RPMI7951 (cell line): Measurements from ENCODE around the gene SS18. TPM values are rescaled to one million over a fixed set of nuclear protein-coding genes. Genes with fewer than 3 reads are reported as not detected.
"Not testable (repeated sequence)": the region's sequence is repeated elsewhere in the genome, so short reads cannot be mapped to it uniquely, and the experiment has no call there.

Source experiments
- DNase-seq: peaks from one replicate; pipeline ENCODE4 v3.0.0-alpha.2; 2012; ENCODE audit warnings: low read depth
- total RNA-seq: library from RNA; depleted of rRNA; stranded (reverse); fragments of >200 nt; shearing (Covaris generic); gene quantifications from 2 replicates; pipeline ENCODE4 v1.2.3, GENCODE V29; 2014; rRNA removed

The SS18 gene
- total RNA-seq = 108 and 120 TPM in 2 replicates

GRCh38 chr18:26090130-26091046 is at the start of gene SS18:
SS18 (minus strand) TSS chr18:26090613; CDS start chr18:26090569, 44 bp downstream.
- DNase-seq = peak; percentile 93

- DNase-seq = no peak
Measured at GRCh38 chr18:26135548-26135947, 45.1 kb upstream of the SS18 start.

- no peak for DNase-seq
Measured at GRCh38 chr18:26134107-26134506, 43.7 kb upstream of the SS18 start.

GRCh38 chr18:26133652-26134051 is 43.2 kb upstream of the SS18 start, which contains the start of gene PSMA8:
PSMA8 (plus strand) TSS chr18:26133869; CDS start chr18:26133966, 97 bp downstream.
- DNase-seq = no peak

GRCh38 chr18:26128192-26128591 is 37.8 kb upstream of the SS18 start:
- DNase-seq = not testable (repeated sequence)

GRCh38 chr18:26127786-26128185 is 37.4 kb upstream of the SS18 start:
- DNase-seq = no peak

- DNase-seq = not testable (repeated sequence)
Measured at GRCh38 chr18:26121994-26122393, 31.6 kb upstream of the SS18 start.

GRCh38 chr18:26121476-26121875 is 31.1 kb upstream of the SS18 start:
- DNase-seq = no peak

- no peak for DNase-seq
Measured at GRCh38 chr18:26119246-26119645, 28.8 kb upstream of the SS18 start.

GRCh38 chr18:26104035-26104434 is 13.6 kb upstream of the SS18 start:
- no peak for DNase-seq

GRCh38 chr18:26103579-26103978 is 13.2 kb upstream of the SS18 start:
- DNase-seq = no peak

- DNase-seq = no peak
Measured at GRCh38 chr18:26097563-26097962, 7.2 kb upstream of the SS18 start.

- no peak for DNase-seq
Measured at GRCh38 chr18:26096852-26097251, 6.4 kb upstream of the SS18 start.

- peak; percentile 85 for DNase-seq
Measured at GRCh38 chr18:26091047-26091630, 726 bp upstream of the SS18 start.

- DNase-seq = peak; percentile 42
Measured at GRCh38 chr18:26089293-26090129, 902 bp downstream of the SS18 start.

GRCh38 chr18:26088487-26088886 is 1.9 kb downstream of the SS18 start:
- DNase-seq = peak; percentile 21

GRCh38 chr18:26086959-26087358 is 3.5 kb downstream of the SS18 start:
- no peak for DNase-seq

GRCh38 chr18:26085056-26085455 is 5.4 kb downstream of the SS18 start:
- no peak for DNase-seq

- no peak for DNase-seq
Measured at GRCh38 chr18:26083099-26083498, 7.3 kb downstream of the SS18 start.

GRCh38 chr18:26082475-26082874 is 7.9 kb downstream of the SS18 start:
- peak; percentile 22 for DNase-seq

GRCh38 chr18:26074246-26074645 is 16.2 kb downstream of the SS18 start:
- no peak for DNase-seq

GRCh38 chr18:26073758-26074157 is 16.7 kb downstream of the SS18 start:
- DNase-seq = no peak
